Adrenal gland (tissue), 12 donors: ENCODE measurements around the gene PDIA5. TPM values are rescaled to one million over a fixed set of nuclear protein-coding genes. Genes with fewer than 3 reads are reported as not detected.

Experiments
- DNase-seq, 7 donors: peaks; one replicate each; pipeline ENCODE4 v3.0.0-alpha.2; 2019 to 2020
- H3K27ac ChIP-seq, 5 donors: fragments of 200-600 bp; sonication (generic) in 4 of 5; 1 replicate in 3 of 5; 2 replicates in 2 of 5; pipeline versions ENCODE4 v1.5.1 to v1.8.0; 2016 to 2020; ENCODE audit warnings: mild to moderate bottlenecking in 1 of 5
- H3K27me3 ChIP-seq: fragments of 200-600 bp; 2 replicates; pipeline ENCODE4 v1.8.0; 2021
- H3K36me3 ChIP-seq, 2 donors: fragments of 200-600 bp; replicated peaks in 1 of 2; 1 replicate in 1 of 2; 2 replicates in 1 of 2; pipeline versions ENCODE4 v1.5.1 to v1.8.0; 2018 to 2022
- H3K4me1 ChIP-seq, 2 donors: fragments of 200-600 bp; replicated peaks in 1 of 2; 1 replicate in 1 of 2; 2 replicates in 1 of 2; pipeline versions ENCODE4 v1.5.1 to v1.8.0; 2018 to 2021
- H3K4me3 ChIP-seq, 4 donors: fragments of 200-600 bp; sonication (generic) in 3 of 4; one replicate each; pipeline ENCODE4 v1.5.1; 2016 to 2018
- H3K9me3 ChIP-seq, 3 donors: fragments of 200-600 bp; sonication (generic) in 1 of 3; replicated peaks in 1 of 3; 1 replicate in 2 of 3; 2 replicates in 1 of 3; pipeline versions ENCODE4 v1.5.1 to v1.8.0; 2016 to 2021
- CTCF ChIP-seq, 6 experiments: fragments of 450-650 bp in 4 of 6; fragments of 200-600 bp in 2 of 6; sonication (generic) in 1 of 6; IDR thresholded peaks; 1 replicate in 5 of 6; 2 replicates in 1 of 6; pipeline versions ENCODE4 v1.5.1 to v1.8.0; 2016 to 2021; ENCODE audit warnings: antibody characterized with exemption in 6 of 6, mild to moderate bottlenecking in 2 of 6, moderate library complexity in 1 of 6
- POLR2A ChIP-seq, 2 donors: fragments of 450-650 bp; IDR thresholded peaks; one replicate each; pipeline ENCODE4 v1.6.1; 2017; ENCODE audit warnings: antibody characterized with exemption in 2 of 2, mild to moderate bottlenecking in 2 of 2, moderate library complexity in 1 of 2
- WGBS, 4 donors: extraction: QIAGEN DNeasy Blood & Tissue Kit in 2 of 4; methylation state at CpG; one replicate each; pipeline versions ENCODE4 v1.1.5 to v1.1.7; 2013 to 2017; 5-methylcytosine and 5-hydroxymethylcytosine counted together
- intact Hi-C, 2 donors: fragments of 100-400 bp; cut with DNase I; formaldehyde crosslinking; loops; one replicate each; pipeline versions ENCODE4 v1.14.1 to v1.15.0; 2022 to 2023
- polyA plus RNA-seq, 3 donors: library from polyadenylated mRNA; stranded (reverse); fragments of 200-250 nt in 2 of 3; fragments of 350-450 nt in 1 of 3; fragmentation: Illumina TruSeq in 1 of 3; extraction: RNeasy Lipid Tissue Mini Kit (QIAGEN cat#74804) in 1 of 3; gene quantifications; one replicate each; pipeline ENCODE4 v1.2.3, GENCODE V29; 2013 to 2014
- total RNA-seq, 9 donors: library from RNA; depleted of rRNA in 4 of 9; stranded (reverse); fragments of >200 nt in 4 of 9; fragments of 120-200 nt in 1 of 9; fragmentation: NEBNext Ultra II Directional in 1 of 9; extraction: Animal tissue kit (Norgen Biotek cat#: 25700) in 1 of 9; gene quantifications; one replicate each; pipeline versions ENCODE4 v1.1.0 to v1.2.4, GENCODE V29; 2013 to 2023
- donor health status: healthy with polysubstance abuse.
- donor health status: Bipolar disorder and iron deficiency.
- donor health status: DM: yes; HTN: yes; CAD: no.
- donor health status: DM: no; HTN: no; CAD: no.
- donor health status: DM: no; HTN: no; CAD: no.
- donor health status: DM: yes; HTN: yes; CAD: no.

Gene PDIA5
- total and polyA plus RNA-seq, 12 donors: 18.9 to 88.9 (median 50.9) TPM

- no peak overlapping the region for H3K4me3 ChIP-seq
- WGBS, 4 donors: 85 to 87% (median 86%) methylated on average over 24 of the region's 24 CpGs
- peak overlapping the region in 3 of 5 donors; percentile 58 to 77 (median 68) for H3K27ac ChIP-seq
- H3K4me1 ChIP-seq: peaks cover 7 to 25% of the 10 kb centered on the region in 2 donors
- H3K9me3 ChIP-seq: no peaks in the 10 kb centered on the region
- intact Hi-C loops: no loop called here
- peaks cover 0 to 70% of the 10 kb centered on the region in 2 donors for H3K36me3 ChIP-seq
- DNase-seq: no peak
- H3K27me3 ChIP-seq: no peaks in the 10 kb centered on the region
- TF ChIP-seq POLR2A (IDR thresholded peaks at IDR 0.05) (no peak), CTCF (IDR thresholded peaks at IDR 0.05) (no peak)
Measured at GRCh38 chr3:123123716-123124616, 57.1 kb downstream of the PDIA5 start.

- peaks cover 0 to 67% of the 10 kb centered on the region in 2 donors for H3K36me3 ChIP-seq
- intact Hi-C loops: no loop called here
- WGBS, 4 donors: 88 to 96% (median 94%) methylated on average over 7 of the region's 7 CpGs
Measured at GRCh38 chr3:123124971-123125370, 58.1 kb downstream of the PDIA5 start.

GRCh38 chr3:123126031-123126430 lies 59.2 kb downstream of the PDIA5 start:
- DNase-seq: no peak
- Histone ChIP-seq H3K4me3 (no peak overlapping the region), H3K27ac (peak overlapping the region in 1 of 5 donors; percentile 11), H3K27me3 (no peaks in the 10 kb centered on the region), H3K4me1 (peaks cover 7 to 18% of the 10 kb centered on the region in 2 donors), H3K36me3 (peaks cover 0 to 67% of the 10 kb centered on the region in 2 donors), H3K9me3 (no peaks in the 10 kb centered on the region)
- TF ChIP-seq POLR2A (IDR thresholded peaks at IDR 0.05) (no peak), CTCF (IDR thresholded peaks at IDR 0.05) (no peak)
- WGBS, 4 donors: 63 to 86% (median 74%) methylated on average over 7 of the region's 7 CpGs
- intact Hi-C loops: no loop called here

More at GRCh38 chr3:123124971-123125370, 58.1 kb downstream of the PDIA5 start:
- Histone ChIP-seq H3K27ac (peak overlapping the region in 1 of 5 donors; percentile 28), H3K9me3 (no peaks in the 10 kb centered on the region), H3K4me3 (no peak overlapping the region), H3K27me3 (no peaks in the 10 kb centered on the region), H3K4me1 (peaks cover 7 to 18% of the 10 kb centered on the region in 2 donors)
- TF ChIP-seq POLR2A (IDR thresholded peaks at IDR 0.05): no peak
- no peak for TF ChIP-seq CTCF (IDR thresholded peaks at IDR 0.05)
- no peak for DNase-seq

- H3K4me3 ChIP-seq: no peak overlapping the region
- peaks cover 7 to 18% of the 10 kb centered on the region in 2 donors for H3K4me1 ChIP-seq
- TF ChIP-seq POLR2A (IDR thresholded peaks at IDR 0.05): no peak
- TF ChIP-seq CTCF (IDR thresholded peaks at IDR 0.05): no peak
- no peaks in the 10 kb centered on the region for H3K9me3 ChIP-seq
- 92 to 100% (median 96%) methylated on average over 2 to 3 of the region's 3 CpGs for WGBS, 4 donors
- no peak overlapping the region for H3K27ac ChIP-seq
- DNase-seq: no peak
- no peaks in the 10 kb centered on the region for H3K27me3 ChIP-seq
- H3K36me3 ChIP-seq: peaks cover 0 to 69% of the 10 kb centered on the region in 2 donors
- intact Hi-C loops: no loop called here
Measured at GRCh38 chr3:123126653-123127052, 59.8 kb downstream of the PDIA5 start.
